ENCODE data around the gene PARP9.

The PARP9 gene

DNA sequence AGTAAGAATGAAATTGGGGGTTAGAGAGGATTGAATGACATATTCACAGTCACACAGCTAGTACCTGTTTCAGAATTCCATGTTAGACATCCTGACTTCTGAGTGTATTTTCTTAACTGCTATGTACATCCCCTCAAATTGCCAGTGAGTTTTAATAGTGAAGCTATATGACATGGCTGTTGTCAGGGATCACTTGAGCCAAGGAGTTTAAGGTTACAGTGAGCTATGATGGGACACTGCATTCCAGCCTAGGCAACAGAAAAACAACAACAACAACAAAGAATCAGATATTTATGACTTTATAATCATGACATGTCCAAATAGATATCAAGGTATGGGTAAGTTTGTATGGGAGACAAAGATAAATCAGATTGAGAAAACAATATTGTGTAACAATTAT is 29.9 kb upstream of the PARP9 start:
- no peaks in the 10 kb centered on the region for H3K27me3 ChIP-seq (ENCODE audit: low read length)
- no peaks in the 10 kb centered on the region for H3F3A ChIP-seq (ENCODE audit: insufficient read depth)
- H3K9ac ChIP-seq (ENCODE audit: low read length): no peak overlapping the region
- no peaks in the 10 kb centered on the region for H3K36me3 ChIP-seq (ENCODE audit: low read length)
- no peak overlapping the region for H3K27ac ChIP-seq (ENCODE audit: low read depth, low read length)
- H3K4me3 ChIP-seq (ENCODE audit: insufficient read depth, low read length, poor library complexity, severe bottlenecking): no peak overlapping the region
- no peak overlapping the region for H2AFZ ChIP-seq (ENCODE audit: low read depth, low read length, severe bottlenecking)
- no peak overlapping the region for H3K4me2 ChIP-seq (ENCODE audit: low read depth, low read length, poor library complexity, severe bottlenecking)
- H3K79me2 ChIP-seq (ENCODE audit: insufficient read depth, low read length): no peaks in the 10 kb centered on the region
- H4K20me1 ChIP-seq (ENCODE audit: low read depth, low read length): no peaks in the 10 kb centered on the region
- no peak for TF ChIP-seq EZH2phosphoT487 (conservative IDR thresholded peaks at IDR 0.05; ENCODE audit: low read length)
- TF ChIP-seq, protein P1, sequence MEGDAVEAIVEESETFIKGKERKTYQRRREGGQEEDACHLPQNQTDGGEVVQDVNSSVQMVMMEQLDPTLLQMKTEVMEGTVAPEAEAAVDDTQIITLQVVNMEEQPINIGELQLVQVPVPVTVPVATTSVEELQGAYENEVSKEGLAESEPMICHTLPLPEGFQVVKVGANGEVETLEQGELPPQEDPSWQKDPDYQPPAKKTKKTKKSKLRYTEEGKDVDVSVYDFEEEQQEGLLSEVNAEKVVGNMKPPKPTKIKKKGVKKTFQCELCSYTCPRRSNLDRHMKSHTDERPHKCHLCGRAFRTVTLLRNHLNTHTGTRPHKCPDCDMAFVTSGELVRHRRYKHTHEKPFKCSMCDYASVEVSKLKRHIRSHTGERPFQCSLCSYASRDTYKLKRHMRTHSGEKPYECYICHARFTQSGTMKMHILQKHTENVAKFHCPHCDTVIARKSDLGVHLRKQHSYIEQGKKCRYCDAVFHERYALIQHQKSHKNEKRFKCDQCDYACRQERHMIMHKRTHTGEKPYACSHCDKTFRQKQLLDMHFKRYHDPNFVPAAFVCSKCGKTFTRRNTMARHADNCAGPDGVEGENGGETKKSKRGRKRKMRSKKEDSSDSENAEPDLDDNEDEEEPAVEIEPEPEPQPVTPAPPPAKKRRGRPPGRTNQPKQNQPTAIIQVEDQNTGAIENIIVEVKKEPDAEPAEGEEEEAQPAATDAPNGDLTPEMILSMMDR (IDR thresholded peaks at IDR 0.05; ENCODE audit: insufficient read depth, low read length, poor library complexity, severe bottlenecking): no peak
- H3K9me3 ChIP-seq (ENCODE audit: insufficient read depth, low read length): no peaks in the 10 kb centered on the region
- H3K9me2 ChIP-seq (replicated peaks; ENCODE audit: insufficient read depth, low read length): no peaks in the 10 kb centered on the region

DNA sequence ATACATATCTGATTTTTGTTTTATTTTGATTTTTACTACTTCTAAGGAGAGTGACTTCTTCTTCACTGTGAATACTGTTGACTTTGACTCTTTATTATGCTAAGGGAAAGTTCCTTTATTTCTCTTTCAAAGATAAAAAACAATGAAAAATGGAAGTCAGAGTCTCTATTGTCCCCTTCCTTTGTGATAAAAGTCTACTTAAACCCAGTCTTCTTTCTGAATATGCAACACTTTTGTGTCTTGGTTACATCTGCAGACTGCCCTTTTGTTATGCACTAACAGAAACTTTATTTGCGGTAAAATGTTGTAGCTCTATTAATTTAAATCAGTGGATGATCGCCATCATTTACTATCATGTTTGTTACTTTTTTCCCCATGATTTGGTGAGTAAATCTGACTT is 26.5 kb upstream of the PARP9 start:
- H4K20me1 ChIP-seq (ENCODE audit: low read depth, low read length): no peaks in the 10 kb centered on the region
- H3K27me3 ChIP-seq (ENCODE audit: low read length): no peaks in the 10 kb centered on the region
- no peak overlapping the region for H3K27ac ChIP-seq (ENCODE audit: low read depth, low read length)
- no peaks in the 10 kb centered on the region for H3K9me3 ChIP-seq (ENCODE audit: insufficient read depth, low read length)
- H3K79me2 ChIP-seq (ENCODE audit: insufficient read depth, low read length): no peaks in the 10 kb centered on the region
- H3K36me3 ChIP-seq (ENCODE audit: low read length): no peaks in the 10 kb centered on the region
- H3K4me3 ChIP-seq (ENCODE audit: insufficient read depth, low read length, poor library complexity, severe bottlenecking): no peak overlapping the region
- H3K9me2 ChIP-seq (replicated peaks; ENCODE audit: insufficient read depth, low read length): no peaks in the 10 kb centered on the region
- TF ChIP-seq, protein P1 (IDR thresholded peaks at IDR 0.05; ENCODE audit: insufficient read depth, low read length, poor library complexity, severe bottlenecking): no peak
- TF ChIP-seq EZH2phosphoT487 (conservative IDR thresholded peaks at IDR 0.05; ENCODE audit: low read length): no peak
- no peak overlapping the region for H3K4me2 ChIP-seq (ENCODE audit: low read depth, low read length, poor library complexity, severe bottlenecking)
- H3K9ac ChIP-seq (ENCODE audit: low read length): no peak overlapping the region
- no peak overlapping the region for H2AFZ ChIP-seq (ENCODE audit: low read depth, low read length, severe bottlenecking)
- H3F3A ChIP-seq (ENCODE audit: insufficient read depth): no peaks in the 10 kb centered on the region

DNA sequence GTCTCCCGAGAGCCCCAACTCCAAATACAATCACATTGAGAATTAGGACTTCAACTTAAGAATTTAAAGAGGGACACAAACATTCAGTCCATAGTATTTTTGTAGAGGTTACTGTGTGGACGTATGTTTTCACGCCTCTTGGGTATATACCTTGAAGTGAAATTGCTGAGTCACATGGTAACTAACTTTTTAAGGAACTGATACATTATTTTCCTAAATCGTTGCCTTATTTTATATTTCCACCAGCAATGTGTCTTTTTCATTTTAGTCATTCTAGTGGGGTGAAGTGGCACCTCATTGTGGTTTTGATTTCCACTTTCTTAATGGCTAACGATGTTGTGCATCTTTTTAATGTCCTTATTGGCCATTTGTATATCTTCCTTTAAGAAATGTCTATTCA is 25.2 kb upstream of the PARP9 start:
- Histone ChIP-seq H3K4me2 (ENCODE audit: low read depth, low read length, poor library complexity, severe bottlenecking) (no peak overlapping the region), H3K36me3 (ENCODE audit: low read length) (no peaks in the 10 kb centered on the region), H3K27me3 (ENCODE audit: low read length) (no peaks in the 10 kb centered on the region), H2AFZ (ENCODE audit: low read depth, low read length, severe bottlenecking) (no peak overlapping the region), H3F3A (ENCODE audit: insufficient read depth) (no peaks in the 10 kb centered on the region), H4K20me1 (ENCODE audit: low read depth, low read length) (no peaks in the 10 kb centered on the region), H3K9me2 (replicated peaks; ENCODE audit: insufficient read depth, low read length) (no peaks in the 10 kb centered on the region), H3K79me2 (ENCODE audit: insufficient read depth, low read length) (no peaks in the 10 kb centered on the region), H3K27ac (ENCODE audit: low read depth, low read length) (no peak overlapping the region), H3K9ac (ENCODE audit: low read length) (no peak overlapping the region), H3K9me3 (ENCODE audit: insufficient read depth, low read length) (no peaks in the 10 kb centered on the region), H3K4me3 (ENCODE audit: insufficient read depth, low read length, poor library complexity, severe bottlenecking) (no peak overlapping the region)
- no peak for TF ChIP-seq EZH2phosphoT487 (conservative IDR thresholded peaks at IDR 0.05; ENCODE audit: low read length)
- TF ChIP-seq, protein P1 (IDR thresholded peaks at IDR 0.05; ENCODE audit: insufficient read depth, low read length, poor library complexity, severe bottlenecking): no peak
